Neuronal stem cell (in vitro differentiated cells): Measurements from ENCODE around the gene SEMA4B.
A peak's percentile ranks its signal among the peaks of the same experiment; 100 is the strongest.

Source experiments
- DNase-seq: peaks from one replicate; pipeline ENCODE4 v3.0.0-alpha.2; 2013; ENCODE audit warnings: low spot score
- H2AFZ ChIP-seq: one replicate; pipeline ENCODE4 v1.6.1; 2013; ENCODE audit warnings: mild to moderate bottlenecking, low read length, inconsistent platforms
- H2AK5ac ChIP-seq: 2 replicates; pipeline ENCODE4 v1.6.1; 2013; ENCODE audit warnings: low read depth, mild to moderate bottlenecking, inconsistent platforms, low read length, moderate library complexity, mixed read lengths
- H2BK120ac ChIP-seq: 2 replicates; pipeline ENCODE4 v1.6.1; 2013; ENCODE audit warnings: low read depth, mild to moderate bottlenecking, inconsistent platforms, low read length, moderate library complexity, mixed read lengths
- H2BK12ac ChIP-seq: one replicate; pipeline ENCODE4 v1.6.1; 2013; ENCODE audit warnings: low read length, inconsistent platforms
- H2BK15ac ChIP-seq: 2 replicates; pipeline ENCODE4 v1.6.1; 2013; ENCODE audit warnings: mild to moderate bottlenecking, low read length, inconsistent platforms, mixed read lengths
- H2BK5ac ChIP-seq: one replicate; pipeline ENCODE4 v1.6.1; 2013; ENCODE audit warnings: inconsistent platforms, mild to moderate bottlenecking, low read length, moderate library complexity
- H3K14ac ChIP-seq: one replicate; pipeline ENCODE4 v1.6.1; 2013; ENCODE audit warnings: low read length, inconsistent platforms
- H3K18ac ChIP-seq: 2 replicates; pipeline ENCODE4 v1.6.1; 2013; ENCODE audit warnings: low read length, inconsistent platforms
- H3K23ac ChIP-seq: 2 replicates; pipeline ENCODE4 v1.6.1; 2013; ENCODE audit warnings: low read depth, mild to moderate bottlenecking, mixed read lengths, low read length, inconsistent platforms; ENCODE audit not compliant: poor library complexity
- H3K27ac ChIP-seq: replicated peaks from 3 replicates; pipeline ENCODE4 v1.5.1; 2013; ENCODE audit warnings: low read length, inconsistent platforms
- H3K27me3 ChIP-seq, 3 experiments: 2 replicates each; pipeline ENCODE4 v1.6.1; 2013; ENCODE audit warnings: low read length in 3 of 3, mild to moderate bottlenecking in 2 of 3, inconsistent platforms in 1 of 3, low read depth in 1 of 3, mixed read lengths in 1 of 3, moderate library complexity in 1 of 3; ENCODE audit not compliant: control insufficient read depth in 3 of 3, insufficient read depth in 3 of 3
- H3K36me3 ChIP-seq, 2 donors: replicated peaks in 1 of 2; 2 replicates each; pipeline ENCODE4 v1.6.1; 2013; ENCODE audit warnings: low read length in 2 of 2; ENCODE audit not compliant: control insufficient read depth in 2 of 2, insufficient read depth in 2 of 2
- H3K4ac ChIP-seq: 2 replicates; pipeline ENCODE4 v1.6.1; 2013; ENCODE audit warnings: inconsistent platforms, mild to moderate bottlenecking, low read length, moderate library complexity
- H3K4me1 ChIP-seq, 2 donors: 1 replicate in 1 of 2; 2 replicates in 1 of 2; pipeline ENCODE4 v1.6.1; 2013; ENCODE audit warnings: low read length in 2 of 2, low read depth in 1 of 2; ENCODE audit not compliant: control insufficient read depth in 2 of 2, insufficient read depth in 1 of 2
- H3K4me2 ChIP-seq: one replicate; pipeline ENCODE4 v1.6.1; 2013; ENCODE audit warnings: mild to moderate bottlenecking, low read length, inconsistent platforms; ENCODE audit not compliant: insufficient read depth, poor library complexity, severe bottlenecking
- H3K4me3 ChIP-seq, 2 donors: 2 replicates each; pipeline ENCODE4 v1.5.1; 2013; ENCODE audit warnings: low read length in 2 of 2, mild to moderate bottlenecking in 2 of 2, inconsistent platforms in 1 of 2, moderate library complexity in 1 of 2
- H3K79me1 ChIP-seq: one replicate; pipeline ENCODE4 v1.6.1; 2013; ENCODE audit warnings: low read depth, mild to moderate bottlenecking, inconsistent platforms, low read length, moderate library complexity
- H3K9ac ChIP-seq: one replicate; pipeline ENCODE4 v1.6.1; 2013; ENCODE audit warnings: mild to moderate bottlenecking, low read depth, low read length, inconsistent platforms; ENCODE audit not compliant: poor library complexity
- H3K9me3 ChIP-seq, 2 donors: replicated peaks in 1 of 2; 2 replicates each; pipeline versions ENCODE3 to v1.6.1; 2013; ENCODE audit warnings: low read length in 2 of 2, mild to moderate bottlenecking in 2 of 2, inconsistent platforms in 1 of 2, low read depth in 1 of 2, mixed read lengths in 1 of 2, moderate library complexity in 1 of 2; ENCODE audit not compliant: control insufficient read depth in 2 of 2, insufficient read depth in 1 of 2
- H4K8ac ChIP-seq: one replicate; pipeline ENCODE4 v1.6.1; 2013; ENCODE audit warnings: low read depth, mild to moderate bottlenecking, inconsistent platforms, low read length, moderate library complexity
- H4K91ac ChIP-seq: one replicate; pipeline ENCODE4 v1.6.1; 2013; ENCODE audit warnings: low read length, low read depth, mild to moderate bottlenecking, inconsistent platforms; ENCODE audit not compliant: poor library complexity
- WGBS, 2 donors: extraction: QIAGEN DNeasy Blood & Tissue Kit; methylation state at CpG; one replicate each; pipeline ENCODE4 v1.1.7; 2013; ENCODE audit warnings: missing lambda C conversion rate in 2 of 2, mixed read lengths in 1 of 2; ENCODE audit not compliant: insufficient read length in 2 of 2, insufficient replicate concordance in 1 of 2; ENCODE audit errors: extremely low coverage in 2 of 2; 5-methylcytosine and 5-hydroxymethylcytosine counted together

The SEMA4B gene

GRCh38 chr15:90217671-90218394, 16.7 kb downstream of the SEMA4B start:
- Histone ChIP-seq H4K8ac (no peak overlapping the region), H4K91ac (no peak overlapping the region), H3K18ac (no peak overlapping the region), H2BK5ac (no peak overlapping the region), H3K23ac (peak overlapping the region; percentile 39), H2BK120ac (no peak overlapping the region), H3K9ac (peak overlapping the region; percentile 44), H3K9me3 (no peaks in the 10 kb centered on the region), H3K4ac (no peak overlapping the region), H3K4me1 (peaks cover 0 to 3% of the 10 kb centered on the region in 2 donors), H2AFZ (no peak overlapping the region), H3K27ac (no peak overlapping the region), H3K27me3 (no peaks in the 10 kb centered on the region), H3K4me2 (no peak overlapping the region), H2BK15ac (no peak overlapping the region), H3K36me3 (peaks cover 7 to 22% of the 10 kb centered on the region in 2 donors), H3K79me1 (peaks cover 3% of the 10 kb centered on the region), H3K4me3 (no peak overlapping the region), H2AK5ac (no peak overlapping the region), H2BK12ac (no peak overlapping the region), H3K14ac (no peak overlapping the region)
- WGBS, 2 donors: no CpG with 5 or more reads among the region's 9 CpGs
- DNase-seq: no peak

GRCh38 chr15:90219421-90220141, 18.5 kb downstream of the SEMA4B start:
- Histone ChIP-seq H2BK120ac (no peak overlapping the region), H2BK15ac (no peak overlapping the region), H2BK5ac (no peak overlapping the region), H3K79me1 (peaks cover 3% of the 10 kb centered on the region), H3K4me3 (no peak overlapping the region), H3K18ac (no peak overlapping the region), H3K9ac (no peak overlapping the region), H3K27me3 (no peaks in the 10 kb centered on the region), H3K14ac (no peak overlapping the region), H2AK5ac (peak overlapping the region; percentile 47), H3K27ac (no peak overlapping the region), H2AFZ (no peak overlapping the region), H3K4me1 (no peaks in the 10 kb centered on the region), H4K91ac (no peak overlapping the region), H3K9me3 (no peaks in the 10 kb centered on the region), H2BK12ac (no peak overlapping the region), H3K23ac (peak overlapping the region; percentile 86), H3K36me3 (peaks cover 20 to 40% of the 10 kb centered on the region in 2 donors), H4K8ac (no peak overlapping the region), H3K4me2 (no peak overlapping the region), H3K4ac (no peak overlapping the region)
- DNase-seq: peak; percentile 36
- WGBS, 2 donors: no CpG with 5 or more reads among the region's 17 CpGs

- Histone ChIP-seq H3K4me3 (no peak overlapping the region), H2BK15ac (no peak overlapping the region), H2AFZ (no peak overlapping the region), H3K27ac (no peak overlapping the region), H2BK12ac (no peak overlapping the region), H3K9me3 (no peaks in the 10 kb centered on the region), H3K14ac (no peak overlapping the region), H3K4ac (no peak overlapping the region), H2AK5ac (peak overlapping the region; percentile 68), H3K4me2 (no peak overlapping the region), H2BK5ac (peak overlapping the region; percentile 39), H3K36me3 (peaks cover 31 to 56% of the 10 kb centered on the region in 2 donors), H3K79me1 (peaks cover 9% of the 10 kb centered on the region), H3K4me1 (no peaks in the 10 kb centered on the region), H3K9ac (peak overlapping the region; percentile 7), H3K23ac (no peak overlapping the region), H3K18ac (no peak overlapping the region), H4K8ac (no peak overlapping the region), H3K27me3 (no peaks in the 10 kb centered on the region), H4K91ac (no peak overlapping the region), H2BK120ac (no peak overlapping the region)
- WGBS, 2 donors: no CpG with 5 or more reads among the region's 14 CpGs
- no peak for DNase-seq
Measured at GRCh38 chr15:90221246-90221900, 20.2 kb downstream of the SEMA4B start.

GRCh38 chr15:90222547-90222946, 21.4 kb downstream of the SEMA4B start:
- no peak for DNase-seq
- no peak overlapping the region for H2AFZ ChIP-seq
- no peak overlapping the region for H4K8ac ChIP-seq
- H2BK120ac ChIP-seq: no peak overlapping the region
- no peak overlapping the region for H3K4me2 ChIP-seq
- no peak overlapping the region for H3K4me3 ChIP-seq
- H2BK5ac ChIP-seq: no peak overlapping the region
- H3K4me1 ChIP-seq: no peaks in the 10 kb centered on the region
- H3K4ac ChIP-seq: no peak overlapping the region
- no peak overlapping the region for H2BK15ac ChIP-seq
- H3K79me1 ChIP-seq: peaks cover 11% of the 10 kb centered on the region
- H3K36me3 ChIP-seq: peaks cover 34 to 60% of the 10 kb centered on the region in 2 donors
- H3K23ac ChIP-seq: no peak overlapping the region
- H3K14ac ChIP-seq: no peak overlapping the region
- H2BK12ac ChIP-seq: no peak overlapping the region
- no peak overlapping the region for H3K18ac ChIP-seq
- H3K9ac ChIP-seq: no peak overlapping the region
- no peak overlapping the region for H4K91ac ChIP-seq
- no peak overlapping the region for H3K27ac ChIP-seq
- no peaks in the 10 kb centered on the region for H3K27me3 ChIP-seq
- H2AK5ac ChIP-seq: no peak overlapping the region
- no CpG with 5 or more reads among the region's 2 CpGs for WGBS, 2 donors
- no peaks in the 10 kb centered on the region for H3K9me3 ChIP-seq
